PC-3 (cell line): ENCODE measurements around the gene PITX1. TPM values are rescaled to one million over a fixed set of nuclear protein-coding genes. Genes with fewer than 3 reads are reported as not detected.

Source experiments
- ATAC-seq: fragments of 200-7000 bp; cut with Tn5 transposase; 2 replicates; pipeline ENCODE4 v1.9.1; 2020; ENCODE audit warnings: mild to moderate bottlenecking, moderate library complexity
- BruUV-seq: library from RNA; stranded (reverse); fragments of 400-500 nt; replicated peaks from 2 replicates; lab custom pipeline; 2021; lab: Mats Ljungman, UMichigan
- CTCF ChIA-PET: fragments of 300-600 bp; sonication (Branson Sonifier 250); formaldehyde crosslinking; loops from one replicate; lab custom pipeline; 2022; ENCODE audit warnings: antibody characterized with exemption; lab: Charles Lee
- POLR2A ChIA-PET: fragments of 300-600 bp; sonication (Branson Sonifier 250); formaldehyde crosslinking; loops from one replicate; lab custom pipeline; 2022; ENCODE audit warnings: antibody characterized with exemption; ENCODE audit not compliant: unreplicated experiment; lab: Charles Lee
- DNase-seq: peaks from one replicate; pipeline ENCODE4 v3.0.0-alpha.2; 2015
- H2AFZ ChIP-seq: fragments of 300-600 bp; sonication (generic); 2 replicates; pipeline ENCODE4 v1.6.0; 2016; ENCODE audit warnings: antibody characterized with exemption, low read length
- H3F3A ChIP-seq: fragments of 300-600 bp; sonication (generic); one replicate; pipeline ENCODE4 v1.6.0; 2017; ENCODE audit warnings: antibody characterized with exemption, low read length, control low read depth, mild to moderate bottlenecking; ENCODE audit not compliant: unreplicated experiment
- H3K27ac ChIP-seq: fragments of 300-600 bp; sonication (generic); 2 replicates; pipeline ENCODE4 v1.5.1; 2016; ENCODE audit warnings: mild to moderate bottlenecking, low read length
- H3K27me3 ChIP-seq: fragments of 300-600 bp; sonication (generic); 2 replicates; pipeline ENCODE4 v1.6.1; 2016; ENCODE audit warnings: low read length, mixed read lengths
- H3K36me3 ChIP-seq: fragments of 300-600 bp; sonication (generic); 2 replicates; pipeline ENCODE4 v1.6.1; 2016; ENCODE audit warnings: low read depth, mixed run types, low read length, mixed read lengths
- H3K4me1 ChIP-seq: fragments of 300-600 bp; sonication (generic); 2 replicates; pipeline ENCODE4 v1.5.1; 2016; ENCODE audit warnings: low read length; ENCODE audit not compliant: insufficient read depth
- H3K4me2 ChIP-seq: fragments of 300-600 bp; sonication (generic); 2 replicates; pipeline ENCODE4 v1.6.0; 2016; ENCODE audit warnings: low read length
- H3K4me3 ChIP-seq: fragments of 300-600 bp; sonication (generic); 2 replicates; pipeline ENCODE4 v1.5.1; 2016; ENCODE audit warnings: mild to moderate bottlenecking, low read length, mixed read lengths
- H3K79me2 ChIP-seq: fragments of 300-600 bp; sonication (generic); 2 replicates; pipeline ENCODE4 v1.6.1; 2017; ENCODE audit warnings: low read length, mixed read lengths
- H3K9ac ChIP-seq: fragments of 300-600 bp; sonication (generic); 2 replicates; pipeline ENCODE4 v1.6.0; 2016; ENCODE audit warnings: mild to moderate bottlenecking, low read length
- H3K9me2 ChIP-seq: fragments of 300-600 bp; sonication (generic); replicated peaks from 2 replicates; pipeline ENCODE4 v1.6.1; 2016; ENCODE audit warnings: mixed run types, low read length, mixed read lengths
- H3K9me3 ChIP-seq: fragments of 300-600 bp; sonication (generic); 2 replicates; pipeline ENCODE4 v1.6.1; 2016; ENCODE audit warnings: low read length, mixed read lengths
- H4K20me1 ChIP-seq: fragments of 300-600 bp; sonication (generic); 2 replicates; pipeline ENCODE4 v1.6.1; 2016; ENCODE audit warnings: low read length, mixed read lengths
- EZH2 ChIP-seq: fragments of 300-600 bp; sonication (generic); IDR thresholded peaks from one replicate; pipeline ENCODE4 v1.6.1; 2017; ENCODE audit warnings: antibody characterized with exemption, mild to moderate bottlenecking, low read length; ENCODE audit not compliant: unreplicated experiment
- EZH2phosphoT487 ChIP-seq: fragments of 300-600 bp; sonication (generic); IDR thresholded peaks from 2 replicates; pipeline ENCODE4 v1.6.1; 2018; ENCODE audit warnings: mild to moderate bottlenecking, antibody characterized with exemption, low read length, borderline replicate concordance
- intact Hi-C: fragments of 100-400 bp; cut with micrococcal nuclease; formaldehyde crosslinking; loops from 2 replicates; pipeline ENCODE4 v1.9.0; 2023
- total RNA-seq: library from RNA; depleted of rRNA; stranded (reverse); fragments of >200 nt; gene quantifications from 2 replicates; pipeline ENCODE4 v1.2.3, GENCODE V29; 2014
- TF ChIP-seq, protein P1 (sequence below): fragments of 300-600 bp; sonication (generic); conservative IDR thresholded peaks from 2 replicates; pipeline ENCODE4 v1.5.1; 2017; ENCODE audit warnings: antibody characterized with exemption, low read depth, mild to moderate bottlenecking, low read length

The PITX1 gene
- total RNA-seq, 1 experiment from 2014 or later, result 40.8 TPM

DNA sequence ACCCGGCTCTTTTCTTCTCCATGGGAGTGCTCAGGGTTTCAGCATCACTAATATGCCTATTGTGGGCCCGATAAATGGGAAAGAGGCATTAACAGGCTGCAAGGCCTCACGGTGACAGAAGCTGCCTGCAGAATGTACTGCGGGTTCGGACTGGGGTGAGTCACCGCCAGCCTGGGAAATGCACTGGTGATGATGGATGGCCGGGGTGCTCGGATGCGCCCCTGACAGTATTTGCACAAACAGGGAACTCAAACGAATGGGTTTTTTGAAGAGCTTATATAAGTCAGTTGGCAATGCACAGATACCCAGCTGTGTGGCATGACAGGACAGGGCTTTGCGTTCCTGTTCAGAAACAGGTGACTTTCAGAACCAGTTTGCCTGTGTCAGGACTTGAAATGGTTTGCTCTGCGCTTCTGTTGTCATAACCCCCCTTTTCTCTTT, 42.0 kb upstream of the PITX1 start:
- Histone ChIP-seq H3F3A (no peaks in the 10 kb centered on the region), H3K27ac (no peak overlapping the region), H3K4me2 (no peak overlapping the region), H4K20me1 (no peaks in the 10 kb centered on the region), H3K9me3 (no peaks in the 10 kb centered on the region), H3K27me3 (no peaks in the 10 kb centered on the region), H3K9me2 (no peaks in the 10 kb centered on the region), H3K4me3 (no peak overlapping the region), H3K9ac (no peak overlapping the region), H2AFZ (no peak overlapping the region), H3K36me3 (no peaks in the 10 kb centered on the region), H3K79me2 (no peaks in the 10 kb centered on the region), H3K4me1 (no peaks in the 10 kb centered on the region)
- no peak for DNase-seq
- ATAC-seq, result no peak
- POLR2A ChIA-PET, result no interaction called here
- TF ChIP-seq EZH2phosphoT487 (no peak), EZH2 (no peak)
- TF ChIP-seq, protein P1, sequence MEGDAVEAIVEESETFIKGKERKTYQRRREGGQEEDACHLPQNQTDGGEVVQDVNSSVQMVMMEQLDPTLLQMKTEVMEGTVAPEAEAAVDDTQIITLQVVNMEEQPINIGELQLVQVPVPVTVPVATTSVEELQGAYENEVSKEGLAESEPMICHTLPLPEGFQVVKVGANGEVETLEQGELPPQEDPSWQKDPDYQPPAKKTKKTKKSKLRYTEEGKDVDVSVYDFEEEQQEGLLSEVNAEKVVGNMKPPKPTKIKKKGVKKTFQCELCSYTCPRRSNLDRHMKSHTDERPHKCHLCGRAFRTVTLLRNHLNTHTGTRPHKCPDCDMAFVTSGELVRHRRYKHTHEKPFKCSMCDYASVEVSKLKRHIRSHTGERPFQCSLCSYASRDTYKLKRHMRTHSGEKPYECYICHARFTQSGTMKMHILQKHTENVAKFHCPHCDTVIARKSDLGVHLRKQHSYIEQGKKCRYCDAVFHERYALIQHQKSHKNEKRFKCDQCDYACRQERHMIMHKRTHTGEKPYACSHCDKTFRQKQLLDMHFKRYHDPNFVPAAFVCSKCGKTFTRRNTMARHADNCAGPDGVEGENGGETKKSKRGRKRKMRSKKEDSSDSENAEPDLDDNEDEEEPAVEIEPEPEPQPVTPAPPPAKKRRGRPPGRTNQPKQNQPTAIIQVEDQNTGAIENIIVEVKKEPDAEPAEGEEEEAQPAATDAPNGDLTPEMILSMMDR, result no peak
- no TSS peak for BruUV-seq
- intact Hi-C loops, result no loop called here
- CTCF ChIA-PET, result no interaction called here

DNA sequence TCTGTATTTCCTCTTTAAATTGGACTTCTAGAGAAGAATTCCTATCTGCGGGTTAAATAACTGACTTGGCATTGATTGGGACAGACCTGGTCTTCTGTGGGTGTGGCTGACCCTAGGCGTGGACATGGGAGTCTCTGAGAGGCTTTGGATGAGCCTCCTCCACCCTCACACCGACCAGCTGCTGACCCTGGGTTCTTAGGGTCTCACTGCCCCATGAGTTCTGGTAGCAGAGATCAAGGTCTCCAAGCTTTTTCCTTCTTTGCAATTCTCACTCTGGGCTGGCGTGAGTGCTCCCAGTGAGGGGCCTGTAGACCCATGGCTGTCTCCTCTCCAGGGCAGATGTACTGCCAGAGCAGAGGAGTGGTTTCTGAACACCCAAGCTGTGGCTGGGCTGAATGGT, 41.6 kb upstream of the PITX1 start:
- ChIA-PET CTCF (no interaction called here), POLR2A (no interaction called here)
- no peaks in the 10 kb centered on the region for H3K36me3 ChIP-seq
- ATAC-seq, result no peak
- no peak overlapping the region for H3K9ac ChIP-seq
- H3K79me2 ChIP-seq, result no peaks in the 10 kb centered on the region
- H3K9me3 ChIP-seq, result no peaks in the 10 kb centered on the region
- H2AFZ ChIP-seq, result no peak overlapping the region
- H3K9me2 ChIP-seq, result no peaks in the 10 kb centered on the region
- H3K27ac ChIP-seq, result no peak overlapping the region
- BruUV-seq, result no TSS peak
- no peak for TF ChIP-seq EZH2
- TF ChIP-seq EZH2phosphoT487, result no peak
- TF ChIP-seq, protein P1, result no peak
- DNase-seq, result no peak
- H3K4me3 ChIP-seq, result no peak overlapping the region
- H3K27me3 ChIP-seq, result no peaks in the 10 kb centered on the region
- H3K4me1 ChIP-seq, result no peaks in the 10 kb centered on the region
- no peaks in the 10 kb centered on the region for H4K20me1 ChIP-seq
- no peaks in the 10 kb centered on the region for H3F3A ChIP-seq
- intact Hi-C loops, result no loop called here
- H3K4me2 ChIP-seq, result no peak overlapping the region

DNA sequence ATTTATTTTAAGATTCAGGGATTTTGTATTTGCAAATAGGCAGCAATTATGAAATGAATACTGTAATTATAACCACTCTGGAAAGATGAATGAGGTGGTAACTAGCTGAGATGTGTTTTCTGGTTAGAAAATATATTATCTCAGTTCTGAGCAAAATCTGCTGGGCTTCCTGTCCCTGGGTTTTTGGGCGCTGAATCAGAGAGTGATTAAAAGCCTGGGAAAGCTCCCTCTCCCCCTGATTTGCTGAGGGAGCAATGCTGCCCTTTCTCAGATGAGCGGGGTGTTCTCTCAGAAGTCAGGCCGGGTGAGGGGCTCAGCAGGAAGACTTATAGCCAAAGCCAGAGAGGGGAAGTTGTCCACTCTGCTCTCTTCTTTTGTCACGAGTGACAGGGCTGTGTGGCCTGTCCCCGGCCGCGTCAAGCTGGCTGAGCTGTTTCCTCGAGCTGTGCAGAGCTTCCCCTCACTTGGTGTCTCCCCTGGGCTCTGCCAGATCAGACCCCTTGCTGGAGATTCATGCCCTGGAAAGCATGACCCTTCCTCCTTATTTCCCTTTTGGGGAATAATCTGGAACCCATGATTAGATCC, 39.8 kb upstream of the PITX1 start:
- ATAC-seq, result no peak; the same call in 1 of the 2 replicates
- BruUV-seq, result no TSS peak

More for the DNA sequence above, 39.8 kb upstream of the PITX1 start:
- CTCF ChIA-PET, result no interaction called here
- Histone ChIP-seq H3K4me3 (no peak overlapping the region), H3K4me1 (no peaks in the 10 kb centered on the region), H3K36me3 (no peaks in the 10 kb centered on the region), H3K27ac (no peak overlapping the region), H2AFZ (no peak overlapping the region), H3F3A (no peaks in the 10 kb centered on the region), H3K4me2 (no peak overlapping the region), H3K9ac (no peak overlapping the region), H3K9me2 (no peaks in the 10 kb centered on the region), H4K20me1 (no peaks in the 10 kb centered on the region), H3K9me3 (no peaks in the 10 kb centered on the region), H3K27me3 (no peaks in the 10 kb centered on the region), H3K79me2 (no peaks in the 10 kb centered on the region)
- intact Hi-C loops, result no loop called here
- POLR2A ChIA-PET, result no interaction called here
- TF ChIP-seq EZH2 (no peak), EZH2phosphoT487 (no peak)
- TF ChIP-seq, protein P1, result no peak
- no peak for DNase-seq
